C4-2B (cell line): ENCODE measurements around the gene ALDH1L1.

Source experiments
- CTCF ChIP-seq: fragments of 450-650 bp; conservative IDR thresholded peaks from 2 replicates; pipeline ENCODE4 v1.5.1; 2017; ENCODE audit warnings: mild to moderate bottlenecking
- ZFX ChIP-seq: fragments of 450-650 bp; IDR thresholded peaks from 2 replicates; pipeline ENCODE4 v1.6.1; 2017

GRCh38 chr3:126146034-126146433 is 34.4 kb downstream of the ALDH1L1 start:
- no peak for TF ChIP-seq CTCF
- TF ChIP-seq ZFX = no peak
